GM18526 (cell line): Measurements from ENCODE around the gene PSAPL1.

Experiments
- POLR2A ChIP-seq: IDR thresholded peaks from 3 replicates; pipeline ENCODE4 v1.6.1; 2011; ENCODE audit not compliant: insufficient read length; ENCODE audit errors: extremely low read depth

PSAPL1 gene

DNA sequence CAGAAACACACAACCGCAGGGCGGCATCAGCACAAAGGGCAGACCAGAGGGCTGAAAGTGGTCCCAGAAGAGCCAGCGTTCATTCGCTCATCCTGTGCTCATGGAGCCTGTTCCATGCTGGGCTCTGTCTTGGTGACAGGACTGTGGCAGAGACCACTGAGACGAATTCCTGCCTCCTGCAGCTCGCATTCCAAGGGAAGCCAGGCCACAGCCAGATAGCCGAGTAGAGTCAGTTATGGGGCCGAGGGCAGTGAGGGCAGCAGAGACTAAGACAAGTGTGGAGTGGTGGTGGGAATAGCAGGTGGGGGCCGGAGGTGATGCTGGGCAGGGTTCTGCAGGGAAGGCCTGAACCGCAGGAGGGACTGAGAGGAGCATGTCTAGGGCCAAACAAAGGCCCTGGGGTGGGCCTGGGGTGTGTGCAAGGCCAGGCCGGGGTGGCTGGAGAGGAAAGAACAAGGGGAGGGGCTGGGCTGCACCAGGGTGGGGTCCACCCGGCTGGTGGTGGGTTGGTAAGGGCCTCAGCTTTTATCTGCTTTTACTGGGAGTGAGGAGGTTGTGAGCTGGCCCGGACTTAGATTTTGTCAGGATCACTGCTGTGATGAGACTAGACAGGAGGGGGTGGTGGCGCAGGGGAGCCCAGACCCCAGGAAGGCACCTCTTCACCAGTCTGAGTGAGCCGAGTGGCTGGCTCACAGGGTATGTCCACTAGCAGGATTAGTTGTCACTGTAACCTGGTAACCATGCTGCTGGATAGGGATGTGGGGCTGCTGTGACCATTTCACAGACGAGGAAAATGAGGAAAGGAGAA, 6.3 kb downstream of the PSAPL1 start:
- no peak for TF ChIP-seq POLR2A

DNA sequence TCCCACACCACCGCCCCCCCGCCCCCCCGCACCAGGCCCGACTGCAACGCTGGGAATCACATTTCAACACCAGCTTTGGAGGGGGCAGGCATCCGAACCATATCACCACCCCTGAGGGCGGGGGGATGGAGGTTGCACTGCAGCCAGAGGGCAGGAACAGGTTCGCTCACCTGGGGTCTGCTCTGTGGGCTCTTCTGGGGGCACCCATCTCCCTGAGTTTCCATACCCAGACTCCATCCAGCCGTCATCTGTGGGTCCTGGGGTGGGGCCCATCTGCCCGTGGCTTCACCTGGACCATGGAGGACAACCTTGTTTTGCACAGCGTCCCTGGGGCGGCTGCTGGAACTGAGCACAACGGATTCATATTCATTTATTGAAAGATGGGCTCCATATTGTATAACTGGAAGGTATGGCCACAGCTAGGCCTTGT, 6.9 kb downstream of the PSAPL1 start:
- TF ChIP-seq POLR2A, result no peak

DNA sequence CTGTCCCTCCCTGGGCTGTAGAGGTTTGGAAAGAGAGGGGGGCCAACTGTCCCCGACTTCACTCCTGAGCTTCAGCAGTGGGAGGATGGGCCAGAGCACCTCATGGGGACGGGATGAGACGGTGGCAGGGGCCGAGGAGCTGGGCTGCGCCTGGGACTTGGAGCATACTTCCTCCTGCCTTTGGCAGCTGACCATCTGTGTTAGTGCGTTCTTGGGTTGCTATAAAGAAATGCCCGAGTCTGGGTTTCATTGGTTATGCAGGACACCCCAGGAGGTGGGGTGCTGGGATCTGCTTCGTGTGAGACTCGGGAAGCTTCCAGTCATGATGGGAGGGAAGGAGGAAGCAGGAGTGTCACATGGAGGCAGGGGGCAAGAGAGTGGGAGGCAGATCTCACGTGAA, 7.4 kb downstream of the PSAPL1 start:
- TF ChIP-seq POLR2A, result no peak

DNA sequence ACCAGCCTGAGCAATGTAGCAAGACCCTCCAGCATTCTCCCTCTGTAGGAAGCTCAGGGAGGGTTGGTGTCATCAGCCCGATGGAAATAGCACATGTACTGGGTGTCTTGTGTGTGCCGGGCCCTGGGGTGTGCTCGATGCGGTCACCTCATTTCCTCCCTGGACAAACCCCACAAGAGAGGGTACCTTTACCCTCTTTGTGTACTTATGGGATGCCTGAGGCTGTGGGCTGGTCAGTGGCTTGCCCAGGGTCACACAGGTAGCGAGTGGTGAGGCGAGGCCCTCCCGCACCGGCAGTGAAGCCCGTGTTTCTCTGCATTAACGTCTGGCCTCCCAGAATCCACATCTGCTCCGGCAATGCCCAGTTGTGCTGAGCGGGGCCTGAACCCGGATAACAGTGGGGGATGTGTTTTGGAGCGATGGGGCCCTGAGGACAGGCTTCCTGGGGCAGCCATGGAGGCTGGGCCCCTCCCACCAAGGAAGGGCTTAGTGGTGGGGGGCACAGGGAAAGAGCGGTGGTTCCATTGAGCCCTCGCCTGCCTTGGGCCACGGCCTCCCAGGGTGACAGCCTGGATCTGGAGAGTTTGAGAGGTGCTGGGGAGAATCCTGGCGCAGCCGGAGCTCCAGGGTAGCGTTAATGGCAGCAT, 8.1 kb downstream of the PSAPL1 start:
- TF ChIP-seq POLR2A, result no peak

DNA sequence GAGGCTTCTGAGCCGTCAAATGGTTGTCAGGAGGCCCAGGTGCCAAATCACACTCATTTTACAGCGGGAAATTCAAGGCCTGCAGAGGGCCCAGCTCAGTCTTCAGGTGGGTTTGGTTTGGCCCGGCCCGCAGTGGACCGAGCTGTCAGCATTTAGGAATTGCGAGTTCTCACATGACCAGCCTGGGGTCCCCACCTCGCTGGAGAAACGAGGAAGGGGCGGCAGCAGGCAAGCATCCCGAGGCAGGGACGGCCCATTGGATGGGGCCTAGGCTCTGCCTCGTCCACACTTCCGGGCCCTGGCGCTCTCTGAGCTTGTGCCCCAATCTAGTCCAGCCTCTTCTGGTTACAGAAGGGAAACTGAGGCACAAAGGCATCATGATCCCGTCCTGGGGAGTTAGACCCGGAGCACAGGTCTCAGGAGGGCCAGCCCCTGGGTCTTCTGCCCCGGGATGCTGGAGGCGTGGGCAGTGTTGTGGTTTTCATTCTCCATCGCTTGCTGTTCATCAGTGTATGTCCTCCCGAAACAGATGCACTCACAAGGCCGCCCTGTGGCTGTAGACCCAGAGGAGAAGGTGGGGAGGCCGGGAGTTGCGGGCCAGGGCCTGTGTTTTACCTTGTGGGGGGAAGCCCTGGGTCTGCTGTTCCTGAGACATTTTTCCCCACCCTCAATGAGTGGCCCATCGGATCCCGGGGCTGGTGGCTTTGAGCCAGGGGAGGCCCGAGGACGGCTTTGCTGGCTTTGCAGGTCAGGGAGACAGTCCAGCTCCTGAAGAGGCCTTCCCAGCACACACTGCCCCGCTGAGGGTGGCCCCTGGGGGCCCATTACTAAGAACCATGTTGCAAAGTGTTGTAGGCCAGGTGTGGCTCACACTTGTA, 8.9 kb downstream of the PSAPL1 start:
- TF ChIP-seq POLR2A, result no peak

DNA sequence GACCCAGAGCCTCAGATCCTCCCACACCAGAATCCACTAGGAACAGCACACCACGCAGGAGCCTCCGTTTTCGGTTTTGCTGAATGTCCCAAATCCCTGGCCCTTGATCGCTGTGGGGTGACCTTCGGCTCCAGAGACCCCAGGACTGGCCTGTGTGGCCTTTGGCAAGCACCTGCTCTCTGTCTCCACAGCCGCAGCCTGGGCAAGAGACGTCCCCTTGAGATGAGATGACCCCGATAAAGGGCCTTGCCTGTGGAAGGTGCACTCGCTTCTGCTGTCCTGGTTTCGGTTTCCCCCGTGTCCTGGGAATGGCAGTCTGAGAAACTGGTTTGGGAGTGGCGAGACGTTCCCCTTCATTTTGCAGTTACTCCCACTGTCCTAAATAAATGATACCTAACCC, 9.6 kb downstream of the PSAPL1 start:
- TF ChIP-seq POLR2A, result no peak

DNA sequence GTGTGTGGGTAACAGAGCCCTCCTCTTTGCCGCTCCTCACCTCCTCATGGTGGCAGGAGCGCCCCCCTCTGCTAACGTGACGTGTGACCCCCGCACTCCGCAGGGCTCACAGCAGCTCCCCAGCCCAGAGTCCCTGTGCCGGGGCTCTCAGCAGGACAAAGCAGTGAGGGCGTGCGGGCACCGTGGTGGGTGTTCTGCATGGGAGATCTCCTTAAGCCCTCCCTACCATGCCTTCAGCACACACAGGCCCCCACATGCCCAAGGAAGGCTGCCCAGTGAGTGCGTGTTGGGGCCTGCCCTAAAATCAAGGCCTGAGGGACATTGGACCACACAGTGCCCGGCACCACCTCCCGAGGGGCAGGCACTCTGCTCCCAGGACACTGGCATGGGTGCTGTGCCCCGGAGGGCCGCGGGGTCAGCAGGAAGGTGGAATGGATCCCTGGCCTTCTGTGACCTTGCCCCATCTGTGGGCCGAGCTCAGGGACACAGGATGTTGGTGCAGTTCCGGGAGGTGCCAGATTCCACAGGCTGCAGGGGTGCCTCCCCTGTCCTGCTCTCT, 10.1 kb downstream of the PSAPL1 start:
- TF ChIP-seq POLR2A, result no peak

DNA sequence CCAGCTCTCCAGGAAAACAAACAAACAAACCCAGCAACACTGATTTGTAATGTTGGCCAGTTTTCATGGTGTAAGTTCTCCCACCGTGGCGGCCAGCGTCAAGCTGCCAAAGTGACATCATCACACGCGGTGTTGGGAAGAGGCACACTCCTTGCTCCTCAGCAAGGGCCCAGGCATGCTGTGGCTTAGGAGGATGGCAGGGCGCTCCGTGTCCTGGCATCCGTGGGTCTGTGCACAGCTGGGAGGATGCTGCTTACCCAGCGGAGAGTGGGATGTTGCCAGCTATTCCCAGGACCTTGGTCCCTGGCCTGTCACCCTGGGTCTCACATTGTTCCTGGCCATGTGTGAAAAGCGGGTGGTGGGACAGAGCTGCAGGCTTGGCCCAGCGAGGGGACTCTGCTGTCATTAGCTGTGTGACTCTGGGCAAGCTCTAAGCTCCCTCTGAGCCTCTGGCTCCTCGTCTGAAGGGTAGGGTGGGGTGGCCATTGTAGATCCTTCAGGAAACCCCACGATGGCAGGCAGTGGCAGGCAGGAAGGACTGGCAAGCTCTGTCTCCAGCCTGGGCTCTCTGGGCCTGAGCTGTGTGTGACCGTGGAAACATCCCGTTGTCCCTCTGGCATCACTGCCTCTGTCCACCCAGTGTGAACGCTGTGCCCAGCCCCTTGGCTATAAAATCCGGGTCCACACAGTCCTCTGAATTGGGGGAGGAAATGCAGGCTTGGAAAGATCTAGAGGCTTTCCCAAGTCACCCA, 10.8 kb downstream of the PSAPL1 start:
- TF ChIP-seq POLR2A, result no peak

DNA sequence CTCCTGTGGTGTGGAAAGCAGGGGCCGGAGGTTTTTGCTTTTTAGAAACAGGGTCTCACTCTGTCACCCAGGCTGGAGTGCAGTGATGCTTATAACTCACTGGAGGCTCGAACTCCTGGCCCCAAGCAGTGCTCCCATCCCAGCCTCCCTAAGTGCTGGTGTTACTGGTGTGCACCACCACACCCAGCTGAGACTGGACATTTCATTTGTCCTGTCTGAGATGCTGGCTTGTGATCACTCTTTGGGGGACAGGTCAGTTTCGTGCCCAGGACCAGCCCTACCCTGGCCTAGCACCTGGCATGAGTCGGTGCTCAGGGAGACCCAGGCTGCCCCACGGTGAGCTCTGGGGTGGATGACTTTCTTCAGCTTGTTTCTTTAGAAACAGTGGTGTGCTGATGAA, 11.3 kb downstream of the PSAPL1 start:
- no peak for TF ChIP-seq POLR2A

DNA sequence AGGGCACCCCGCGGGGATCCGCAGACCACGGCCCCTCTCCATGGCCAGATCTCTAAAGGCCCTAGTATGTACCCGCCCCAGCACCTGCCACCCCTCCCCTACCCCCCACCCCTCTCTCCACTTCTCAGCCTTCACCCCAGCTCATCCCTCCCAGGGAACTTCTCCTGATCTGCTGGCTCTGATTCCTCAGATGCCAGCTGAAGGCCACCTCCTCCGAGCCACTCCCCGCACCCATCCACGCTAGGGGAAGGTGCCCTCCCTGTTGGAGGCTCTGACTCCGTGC, 11.9 kb downstream of the PSAPL1 start:
- no peak for TF ChIP-seq POLR2A

DNA sequence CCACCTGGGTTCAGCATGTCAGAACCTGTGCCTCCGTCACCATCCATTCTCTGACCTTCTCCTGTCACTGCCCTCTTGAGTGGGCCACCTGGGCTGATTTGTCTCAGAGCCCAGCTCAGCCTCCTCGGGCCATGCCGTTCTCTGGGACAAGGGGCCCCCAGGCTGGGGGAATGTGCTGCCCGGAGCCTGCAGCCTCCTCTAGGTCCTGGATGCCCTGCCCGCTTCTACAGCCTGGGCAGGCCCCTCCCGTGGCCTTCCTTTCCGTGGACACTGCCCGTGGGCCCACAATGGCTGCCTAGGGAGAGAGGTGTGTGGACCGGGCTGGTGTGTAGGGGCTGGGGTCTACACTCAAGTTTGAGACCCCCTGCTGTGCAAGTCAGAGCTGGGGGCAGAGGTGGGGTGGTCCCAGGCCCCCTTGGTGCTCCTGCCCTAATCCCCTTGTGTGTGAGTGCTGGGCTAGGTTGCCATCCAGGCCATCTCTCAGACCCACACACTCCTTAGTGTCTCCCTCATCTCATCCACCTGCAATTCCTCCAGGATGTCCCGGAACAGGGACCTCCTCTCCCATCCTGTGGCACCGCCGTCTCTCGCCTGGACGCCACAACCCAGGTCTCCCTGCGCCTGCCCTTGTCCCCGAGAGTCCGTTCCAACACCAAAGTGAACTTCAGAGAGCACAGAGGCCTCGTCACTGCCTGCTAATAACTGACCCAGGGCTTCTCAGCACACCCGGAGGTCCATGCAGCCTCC, 12.4 kb downstream of the PSAPL1 start:
- no peak for TF ChIP-seq POLR2A

DNA sequence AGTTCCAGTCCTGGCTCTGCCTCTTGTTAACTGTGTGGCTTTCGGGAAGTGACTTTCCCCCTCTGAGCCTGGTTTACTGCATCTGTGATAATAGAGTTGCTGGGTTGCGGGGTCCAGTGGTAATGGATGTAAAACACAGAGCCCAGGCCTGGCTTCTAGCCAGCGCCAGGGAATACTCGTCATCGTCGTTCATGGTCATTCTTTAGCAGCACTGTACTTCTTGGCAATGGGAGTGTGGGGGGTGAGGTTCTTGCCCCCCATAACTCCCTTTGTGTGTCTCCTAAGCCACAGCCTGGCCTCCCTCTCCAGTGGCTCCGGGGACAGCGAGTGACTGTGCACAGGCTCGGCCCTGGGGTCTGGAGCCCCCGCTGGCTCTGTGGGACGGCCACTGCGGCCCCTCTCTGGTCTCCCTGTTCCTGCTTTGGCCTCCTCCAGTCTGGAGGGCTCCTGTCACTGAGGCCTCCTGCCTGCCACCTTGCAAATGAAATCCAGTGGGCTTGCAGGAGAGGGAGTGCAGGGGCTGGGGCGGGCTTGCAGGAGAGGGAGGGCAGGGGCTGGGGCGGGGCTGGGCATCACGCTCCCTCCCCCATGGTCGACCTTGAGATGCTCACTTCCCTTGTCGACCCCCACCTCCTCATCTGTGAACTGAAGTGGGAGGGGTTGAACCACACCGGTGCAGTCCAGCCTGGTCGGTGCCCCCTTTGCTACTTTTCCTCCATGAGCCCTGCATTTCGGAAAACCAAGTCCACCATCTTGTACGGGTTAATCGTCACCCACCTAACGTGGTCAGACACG, 13.2 kb downstream of the PSAPL1 start:
- TF ChIP-seq POLR2A, result no peak

DNA sequence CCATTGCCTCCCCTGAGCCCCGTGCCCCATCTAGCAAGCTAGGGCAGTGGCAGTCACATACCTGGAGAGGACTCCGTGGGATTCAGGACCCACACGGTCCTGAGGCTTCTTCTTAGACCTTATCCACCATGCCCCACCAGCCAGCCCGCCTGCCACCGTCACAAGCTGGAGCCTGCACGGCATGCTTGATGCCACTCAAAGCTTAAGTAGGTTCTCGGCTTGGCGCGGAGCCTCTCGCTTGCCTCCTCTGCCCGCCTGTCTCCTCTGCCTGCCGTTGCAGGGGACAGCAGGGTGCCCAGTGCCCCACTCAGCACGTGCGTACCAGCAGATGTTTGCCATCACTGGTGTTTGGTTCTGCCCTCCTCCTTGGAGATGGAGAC, 14.1 kb downstream of the PSAPL1 start:
- no peak for TF ChIP-seq POLR2A
